Fibroblast of lung (primary cell): ENCODE measurements around the gene LPCAT3. TPM values are rescaled to one million over a fixed set of nuclear protein-coding genes. Genes with fewer than 3 reads are reported as not detected.

Source experiments
- DNase-seq, 2 donors: peaks; one replicate each; pipeline versions ENCODE4 v3.0.0 to v3.0.0-alpha.2; 2010; ENCODE audit warnings: low read depth in 2 of 2
- H2AFZ ChIP-seq: 2 replicates; pipeline ENCODE4 v1.5.1; 2012; ENCODE audit warnings: low read length, control low read depth, inconsistent platforms
- H3K27ac ChIP-seq: 2 replicates; pipeline ENCODE4 v1.5.1; 2011; ENCODE audit warnings: low read length, control low read depth; ENCODE audit not compliant: insufficient read depth
- H3K27me3 ChIP-seq: 2 replicates; pipeline ENCODE4 v1.5.1; 2011; ENCODE audit warnings: mild to moderate bottlenecking, low read length; ENCODE audit not compliant: control insufficient read depth, insufficient read depth
- H3K36me3 ChIP-seq: 2 replicates; pipeline ENCODE4 v1.5.1; 2011; ENCODE audit warnings: low read length; ENCODE audit not compliant: control insufficient read depth, insufficient read depth
- H3K4me1 ChIP-seq: 2 replicates; pipeline ENCODE4 v1.5.1; 2011; ENCODE audit warnings: low read length; ENCODE audit not compliant: control insufficient read depth, insufficient read depth; ENCODE audit errors: extremely low read depth
- H3K4me2 ChIP-seq: 2 replicates; pipeline ENCODE4 v1.5.1; 2011; ENCODE audit warnings: low read length, control low read depth; ENCODE audit not compliant: insufficient read depth; ENCODE audit errors: extremely low read depth
- H3K4me3 ChIP-seq, 4 experiments: fragments of 200-600 bp in 1 of 4; sonication (generic) in 1 of 4; replicated peaks in 1 of 4; 2 replicates each; pipeline ENCODE4 v1.5.1; 2011 to 2016; ENCODE audit warnings: low read length in 4 of 4, low read depth in 3 of 4, mild to moderate bottlenecking in 3 of 4, control low read depth in 2 of 4, inconsistent platforms in 1 of 4, mixed read lengths in 1 of 4; ENCODE audit not compliant: insufficient read depth in 1 of 4; ENCODE audit errors: control extremely low read depth in 1 of 4
- H3K79me2 ChIP-seq: 2 replicates; pipeline ENCODE4 v1.5.1; 2012; ENCODE audit warnings: mild to moderate bottlenecking, low read length, inconsistent platforms; ENCODE audit not compliant: control insufficient read depth, insufficient read depth
- H3K9ac ChIP-seq: 2 replicates; pipeline ENCODE4 v1.5.1; 2011; ENCODE audit warnings: mild to moderate bottlenecking, low read length, control low read depth; ENCODE audit not compliant: insufficient read depth
- H3K9me3 ChIP-seq: 2 replicates; pipeline ENCODE4 v1.5.1; 2012; ENCODE audit warnings: low read depth, low read length; ENCODE audit not compliant: control insufficient read depth, insufficient read depth
- H4K20me1 ChIP-seq: 2 replicates; pipeline ENCODE4 v1.5.1; 2011; ENCODE audit warnings: low read length; ENCODE audit not compliant: control insufficient read depth, insufficient read depth; ENCODE audit errors: extremely low read depth
- EZH2 ChIP-seq: IDR thresholded peaks from 2 replicates; pipeline ENCODE4 v1.5.1; 2012; ENCODE audit warnings: low read length, control low read depth, mild to moderate bottlenecking; ENCODE audit errors: missing control alignments
- polyA plus RNA-seq, 2 donors: library from polyadenylated mRNA; depleted of rRNA in 1 of 2; stranded (reverse) in 1 of 2; unstranded in 1 of 2; fragments of >200 nt; gene quantifications; 2 replicates each; pipeline ENCODE4 v1.2.1, GENCODE V29; 2011 to 2012; ENCODE audit warnings: missing spikeins in 1 of 2
- total RNA-seq: library from RNA; depleted of rRNA; stranded (reverse); fragments of >200 nt; gene quantifications from 2 replicates; pipeline ENCODE4 v1.2.1, GENCODE V29; 2014
- TF ChIP-seq, protein P1 (sequence below), 2 donors: IDR thresholded peaks in 1 of 2; conservative IDR thresholded peaks in 1 of 2; 1 replicate in 1 of 2; 2 replicates in 1 of 2; pipeline ENCODE4 v1.5.1; 2011 to 2012; ENCODE audit warnings: low read length in 2 of 2, control low read depth in 1 of 2, inconsistent platforms in 1 of 2, low read depth in 1 of 2, mild to moderate bottlenecking in 1 of 2

The LPCAT3 gene
- total and polyA plus RNA-seq, 2 donors (not counting 1 experiment from before 2014, with no cell fraction given) = 11.4 to 54.0 TPM

DNA sequence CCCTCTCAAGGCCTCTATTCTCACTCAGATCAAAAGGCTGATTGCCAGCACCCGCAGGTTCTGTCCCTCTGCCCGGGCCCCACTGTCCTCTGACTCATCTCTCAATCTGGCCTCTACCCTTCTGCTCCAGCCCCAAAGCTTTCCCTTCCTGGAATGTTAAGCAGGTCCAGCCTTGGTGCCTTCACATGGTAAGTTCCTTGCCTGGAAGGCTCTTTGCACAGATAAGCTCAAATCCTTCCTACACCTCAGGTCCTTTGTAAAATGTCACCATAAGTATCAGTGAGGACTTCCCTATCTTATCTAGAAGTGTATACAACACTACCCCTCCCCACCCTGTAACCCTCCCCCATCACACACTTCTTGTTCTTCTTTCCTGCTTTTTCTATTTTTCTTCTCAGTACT, 22.2 kb downstream of the LPCAT3 start:
- no peaks in the 10 kb centered on the region for H4K20me1 ChIP-seq
- no peak overlapping the region for H3K9ac ChIP-seq
- no peak for TF ChIP-seq EZH2
- H3K4me3 ChIP-seq = no peak overlapping the region
- no peaks in the 10 kb centered on the region for H3K4me1 ChIP-seq
- peak; percentile 60 to 63 for DNase-seq
- H3K4me2 ChIP-seq = no peak overlapping the region
- no peaks in the 10 kb centered on the region for H3K36me3 ChIP-seq
- no peak overlapping the region for H3K27ac ChIP-seq
- H3K27me3 ChIP-seq = no peaks in the 10 kb centered on the region
- no peaks in the 10 kb centered on the region for H3K9me3 ChIP-seq
- H3K79me2 ChIP-seq = no peaks in the 10 kb centered on the region
- no peak overlapping the region for H2AFZ ChIP-seq

DNA sequence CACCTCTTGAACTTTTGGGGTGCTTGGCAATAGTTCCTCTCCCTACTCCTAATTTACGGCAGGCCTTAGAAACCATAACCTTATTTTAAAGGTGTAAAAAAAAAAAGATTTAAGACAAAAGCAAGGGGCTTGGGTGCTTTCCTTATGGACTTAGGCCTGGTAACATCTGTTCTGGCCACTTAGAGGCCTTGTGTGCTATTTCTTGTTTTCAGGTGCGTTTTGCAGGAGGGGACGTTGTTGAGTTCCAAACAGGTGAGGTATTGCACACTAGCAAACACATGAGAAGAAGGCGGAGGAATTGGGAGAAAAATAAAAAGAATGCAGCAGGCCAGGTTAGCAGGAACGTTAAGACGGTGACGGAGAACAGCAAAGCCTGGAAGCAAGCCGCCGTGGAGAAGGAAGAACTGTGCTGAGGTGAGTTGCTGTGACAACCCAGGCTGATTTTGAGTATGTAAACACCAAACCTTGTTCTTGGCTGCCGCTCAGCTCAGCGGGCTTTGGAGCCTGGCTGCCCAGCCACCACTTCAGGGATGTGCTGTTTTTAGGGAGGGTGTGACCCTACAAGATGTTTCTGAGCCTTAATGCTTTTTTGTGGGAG, 30.2 kb downstream of the LPCAT3 start:
- no peak for DNase-seq
- Histone ChIP-seq H3K79me2 (no peaks in the 10 kb centered on the region), H3K9ac (no peak overlapping the region), H2AFZ (no peak overlapping the region), H3K27me3 (no peaks in the 10 kb centered on the region), H3K36me3 (peaks cover 2% of the 10 kb centered on the region), H4K20me1 (no peaks in the 10 kb centered on the region), H3K27ac (no peak overlapping the region), H3K4me2 (no peak overlapping the region), H3K4me1 (no peaks in the 10 kb centered on the region), H3K9me3 (no peaks in the 10 kb centered on the region), H3K4me3 (no peak overlapping the region)
- TF ChIP-seq, protein P1, sequence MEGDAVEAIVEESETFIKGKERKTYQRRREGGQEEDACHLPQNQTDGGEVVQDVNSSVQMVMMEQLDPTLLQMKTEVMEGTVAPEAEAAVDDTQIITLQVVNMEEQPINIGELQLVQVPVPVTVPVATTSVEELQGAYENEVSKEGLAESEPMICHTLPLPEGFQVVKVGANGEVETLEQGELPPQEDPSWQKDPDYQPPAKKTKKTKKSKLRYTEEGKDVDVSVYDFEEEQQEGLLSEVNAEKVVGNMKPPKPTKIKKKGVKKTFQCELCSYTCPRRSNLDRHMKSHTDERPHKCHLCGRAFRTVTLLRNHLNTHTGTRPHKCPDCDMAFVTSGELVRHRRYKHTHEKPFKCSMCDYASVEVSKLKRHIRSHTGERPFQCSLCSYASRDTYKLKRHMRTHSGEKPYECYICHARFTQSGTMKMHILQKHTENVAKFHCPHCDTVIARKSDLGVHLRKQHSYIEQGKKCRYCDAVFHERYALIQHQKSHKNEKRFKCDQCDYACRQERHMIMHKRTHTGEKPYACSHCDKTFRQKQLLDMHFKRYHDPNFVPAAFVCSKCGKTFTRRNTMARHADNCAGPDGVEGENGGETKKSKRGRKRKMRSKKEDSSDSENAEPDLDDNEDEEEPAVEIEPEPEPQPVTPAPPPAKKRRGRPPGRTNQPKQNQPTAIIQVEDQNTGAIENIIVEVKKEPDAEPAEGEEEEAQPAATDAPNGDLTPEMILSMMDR (conservative IDR thresholded peaks at IDR 0.05 in 1 of 2, IDR thresholded peaks at IDR 0.05 in 1 of 2; ENCODE audit: low read depth in 1 of 2, low read length in 2 of 2) = no peak
- no peak for TF ChIP-seq EZH2

DNA sequence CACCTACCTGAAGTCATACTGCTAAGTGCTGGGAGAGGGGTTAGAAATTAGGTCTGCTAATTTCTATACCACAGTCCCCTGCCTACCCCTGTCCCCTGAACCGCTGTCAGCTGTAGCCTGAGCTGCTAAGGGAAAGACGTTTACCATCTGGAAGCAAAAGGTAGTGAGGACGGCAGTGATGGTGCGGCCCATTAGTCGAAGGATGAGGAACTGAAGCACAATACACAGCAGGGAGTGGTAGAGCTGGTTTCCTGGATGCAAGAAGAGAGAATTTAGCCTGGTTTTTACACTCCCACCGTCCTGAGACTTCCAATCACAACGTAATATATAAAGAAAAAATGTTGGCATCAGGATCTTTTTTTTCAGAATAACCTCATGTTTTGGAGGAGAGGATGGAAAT, 35.7 kb downstream of the LPCAT3 start:
- H3K27ac ChIP-seq = no peak overlapping the region
- H3K9me3 ChIP-seq = no peaks in the 10 kb centered on the region
- DNase-seq = no peak
- H3K9ac ChIP-seq = no peak overlapping the region
- no peaks in the 10 kb centered on the region for H3K79me2 ChIP-seq
- peaks cover 10% of the 10 kb centered on the region for H3K36me3 ChIP-seq
- no peak overlapping the region for H3K4me3 ChIP-seq
- no peaks in the 10 kb centered on the region for H4K20me1 ChIP-seq
- H3K4me2 ChIP-seq = no peak overlapping the region
- no peak for TF ChIP-seq EZH2
- TF ChIP-seq, protein P1 (conservative IDR thresholded peaks at IDR 0.05 in 1 of 2, IDR thresholded peaks at IDR 0.05 in 1 of 2; ENCODE audit: low read depth in 1 of 2, low read length in 2 of 2) = no peak
- no peak overlapping the region for H2AFZ ChIP-seq
- no peaks in the 10 kb centered on the region for H3K27me3 ChIP-seq
- no peaks in the 10 kb centered on the region for H3K4me1 ChIP-seq
